GM21526 (cell line): ENCODE results near the gene TFB2M.
"Not testable (repeated sequence)": the region's sequence is repeated elsewhere in the genome, so short reads cannot be mapped to it uniquely, and the experiment has no call there.

Source experiments
- ATAC-seq: cut with Tn5 transposase; IDR thresholded peaks from one replicate; pipeline ENCODE4 v1.9.1; 2021; ENCODE audit warnings: moderate library complexity; ENCODE audit not compliant: unreplicated experiment, low FRiP score

Gene TFB2M

GRCh38 chr1:246583448-246584185 lies 17.6 kb upstream of the TFB2M start:
- no peak for ATAC-seq

- ATAC-seq: no peak
Observed at GRCh38 chr1:246583056-246583440, 17.0 kb upstream of the TFB2M start.

- ATAC-seq: no peak
Observed at GRCh38 chr1:246582301-246583055, 16.4 kb upstream of the TFB2M start.

- ATAC-seq: no peak
Observed at GRCh38 chr1:246580497-246581370, 14.7 kb upstream of the TFB2M start.

- peak; percentile 79 for ATAC-seq
Observed at GRCh38 chr1:246579818-246580217, 13.8 kb upstream of the TFB2M start.

- ATAC-seq: no peak
Observed at GRCh38 chr1:246577720-246578106, 11.7 kb upstream of the TFB2M start.

- ATAC-seq: no peak
Observed at GRCh38 chr1:246577082-246577719, 11.1 kb upstream of the TFB2M start.

- no peak for ATAC-seq
Observed at GRCh38 chr1:246576709-246577032, 10.6 kb upstream of the TFB2M start.

- no peak for ATAC-seq
Observed at GRCh38 chr1:246573491-246573890, 7.4 kb upstream of the TFB2M start.

GRCh38 chr1:246572785-246573184 lies 6.7 kb upstream of the TFB2M start:
- ATAC-seq: no peak

GRCh38 chr1:246571953-246572352 lies 5.9 kb upstream of the TFB2M start:
- ATAC-seq: no peak

- ATAC-seq: not testable (repeated sequence)
Observed at GRCh38 chr1:246571309-246571708, 5.2 kb upstream of the TFB2M start.

- ATAC-seq: no peak
Observed at GRCh38 chr1:246569248-246570238, 3.5 kb upstream of the TFB2M start.

- no peak for ATAC-seq
Observed at GRCh38 chr1:246567646-246568235, 1.7 kb upstream of the TFB2M start.

GRCh38 chr1:246566813-246567645 lies 968 bp upstream of the TFB2M start:
- peak; percentile 26 for ATAC-seq

- no peak for ATAC-seq
Observed at GRCh38 chr1:246565751-246566127, 322 bp downstream of the TFB2M start.

GRCh38 chr1:246564839-246565750 lies 966 bp downstream of the TFB2M start:
- no peak for ATAC-seq
